Thoracic aorta (tissue), 2 donors: ENCODE measurements around the gene FSTL4. TPM values are rescaled to one million over a fixed set of nuclear protein-coding genes. Genes with fewer than 3 reads are reported as not detected.

Source experiments
- ATAC-seq: fragments of 150-250 bp; one replicate; pipeline ENCODE4 v1.8.0; 2017; ENCODE audit warnings: low read depth; ENCODE audit not compliant: insufficient number of reproducible peaks, low FRiP score
- DNase-seq: peaks from one replicate; pipeline ENCODE4 v3.0.0-alpha.2; 2020; ENCODE audit warnings: low spot score
- H3K27ac ChIP-seq, 2 donors: fragments of 200-600 bp; sonication (generic); 1 replicate in 1 of 2; 2 replicates in 1 of 2; pipeline ENCODE4 v1.5.1; 2016; ENCODE audit warnings: mild to moderate bottlenecking in 2 of 2, moderate library complexity in 2 of 2
- H3K27me3 ChIP-seq: fragments of 200-600 bp; sonication (generic); replicated peaks from 2 replicates; pipeline ENCODE4 v1.6.0; 2016; ENCODE audit warnings: mild to moderate bottlenecking; ENCODE audit not compliant: insufficient read depth
- H3K36me3 ChIP-seq: fragments of 200-600 bp; sonication (generic); one replicate; pipeline ENCODE4 v1.5.1; 2016
- H3K4me1 ChIP-seq, 2 donors: fragments of 200-600 bp; sonication (generic); 1 replicate in 1 of 2; 2 replicates in 1 of 2; pipeline versions ENCODE4 v1.5.1 to v1.6.0; 2016; ENCODE audit warnings: low read depth in 2 of 2, mild to moderate bottlenecking in 1 of 2; ENCODE audit not compliant: control insufficient read depth in 1 of 2
- H3K4me3 ChIP-seq: fragments of 200-600 bp; sonication (generic); 2 replicates; pipeline ENCODE4 v1.5.1; 2016; ENCODE audit warnings: mild to moderate bottlenecking
- H3K9me3 ChIP-seq: fragments of 200-600 bp; sonication (generic); 2 replicates; pipeline ENCODE4 v1.5.1; 2016
- total RNA-seq, 2 donors: library from RNA; depleted of rRNA; stranded (reverse); fragments of >200 nt; gene quantifications; one replicate each; pipeline versions ENCODE4 v1.1.0 to v1.2.3, GENCODE V29; 2016
- TF ChIP-seq, protein P1 (sequence below): fragments of 200-600 bp; sonication (generic); IDR thresholded peaks from one replicate; pipeline ENCODE4 v1.5.1; 2019; ENCODE audit warnings: antibody characterized with exemption

The FSTL4 gene
- total RNA-seq, 2 donors from 2014 or later = not detected

DNA sequence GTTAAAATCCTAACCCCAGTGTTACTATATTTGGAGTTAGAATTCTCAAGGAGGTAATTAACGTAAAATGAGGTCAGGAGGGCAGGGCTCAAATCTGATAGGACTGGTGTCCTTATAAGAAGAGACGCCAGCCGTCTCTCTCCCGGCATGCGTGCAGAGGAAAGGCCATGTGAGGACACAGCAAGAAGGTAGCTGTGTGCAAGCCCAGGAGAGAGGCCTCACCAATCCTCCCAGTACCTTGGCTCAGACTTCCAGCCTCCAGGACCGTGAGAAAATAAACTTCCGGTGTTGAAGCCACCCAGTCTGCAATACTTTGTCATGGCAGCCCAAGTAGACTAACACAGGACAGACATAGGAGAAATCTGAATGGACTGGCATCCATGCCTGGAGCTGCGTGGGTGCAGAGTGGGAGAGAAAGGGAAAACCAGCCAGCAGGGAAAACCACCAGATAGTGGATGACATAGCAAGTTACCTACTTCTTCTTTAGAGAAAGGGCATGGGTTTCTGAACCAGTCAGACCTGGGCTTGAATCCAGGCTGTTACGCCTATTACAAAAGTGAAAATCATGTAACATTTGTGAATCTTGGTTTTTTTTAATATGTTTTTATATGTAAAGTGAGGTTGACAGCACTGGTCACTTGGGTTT is 89.2 kb downstream of the FSTL4 start:
- H3K9me3 ChIP-seq = no peaks in the 10 kb centered on the region
- DNase-seq = no peak

DNA sequence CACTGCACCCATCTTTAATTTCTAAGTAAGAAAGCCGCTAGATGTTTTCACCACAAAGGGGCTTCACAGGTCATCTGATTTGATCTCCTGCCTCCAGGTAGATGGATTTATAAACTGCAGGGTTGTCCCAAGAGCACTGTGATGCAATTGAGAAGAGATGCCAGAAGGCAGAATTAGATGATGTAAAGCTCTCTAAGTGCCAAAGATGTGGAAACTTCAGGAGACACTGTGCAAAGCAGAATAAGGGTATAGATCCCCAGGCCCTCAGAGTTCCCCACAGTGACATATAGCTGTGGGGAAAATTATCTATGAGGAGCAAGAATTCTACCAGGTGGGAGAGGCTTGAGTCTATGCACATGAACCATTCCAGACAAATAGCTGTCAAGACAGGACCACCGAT is 90.5 kb downstream of the FSTL4 start:
- Histone ChIP-seq H3K4me3 (no peak overlapping the region), H3K27ac (no peak overlapping the region), H3K27me3 (no peaks in the 10 kb centered on the region), H3K4me1 (no peaks in the 10 kb centered on the region), H3K36me3 (no peaks in the 10 kb centered on the region), H3K9me3 (no peaks in the 10 kb centered on the region)
- TF ChIP-seq, protein P1, sequence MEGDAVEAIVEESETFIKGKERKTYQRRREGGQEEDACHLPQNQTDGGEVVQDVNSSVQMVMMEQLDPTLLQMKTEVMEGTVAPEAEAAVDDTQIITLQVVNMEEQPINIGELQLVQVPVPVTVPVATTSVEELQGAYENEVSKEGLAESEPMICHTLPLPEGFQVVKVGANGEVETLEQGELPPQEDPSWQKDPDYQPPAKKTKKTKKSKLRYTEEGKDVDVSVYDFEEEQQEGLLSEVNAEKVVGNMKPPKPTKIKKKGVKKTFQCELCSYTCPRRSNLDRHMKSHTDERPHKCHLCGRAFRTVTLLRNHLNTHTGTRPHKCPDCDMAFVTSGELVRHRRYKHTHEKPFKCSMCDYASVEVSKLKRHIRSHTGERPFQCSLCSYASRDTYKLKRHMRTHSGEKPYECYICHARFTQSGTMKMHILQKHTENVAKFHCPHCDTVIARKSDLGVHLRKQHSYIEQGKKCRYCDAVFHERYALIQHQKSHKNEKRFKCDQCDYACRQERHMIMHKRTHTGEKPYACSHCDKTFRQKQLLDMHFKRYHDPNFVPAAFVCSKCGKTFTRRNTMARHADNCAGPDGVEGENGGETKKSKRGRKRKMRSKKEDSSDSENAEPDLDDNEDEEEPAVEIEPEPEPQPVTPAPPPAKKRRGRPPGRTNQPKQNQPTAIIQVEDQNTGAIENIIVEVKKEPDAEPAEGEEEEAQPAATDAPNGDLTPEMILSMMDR = no peak
- no peak for ATAC-seq
- no peak for DNase-seq

More for the DNA sequence above, 89.2 kb downstream of the FSTL4 start:
- ATAC-seq = no peak
- Histone ChIP-seq H3K4me1 (no peaks in the 10 kb centered on the region), H3K36me3 (no peaks in the 10 kb centered on the region), H3K4me3 (no peak overlapping the region), H3K27ac (no peak overlapping the region), H3K27me3 (no peaks in the 10 kb centered on the region)
- TF ChIP-seq, protein P1 = no peak

DNA sequence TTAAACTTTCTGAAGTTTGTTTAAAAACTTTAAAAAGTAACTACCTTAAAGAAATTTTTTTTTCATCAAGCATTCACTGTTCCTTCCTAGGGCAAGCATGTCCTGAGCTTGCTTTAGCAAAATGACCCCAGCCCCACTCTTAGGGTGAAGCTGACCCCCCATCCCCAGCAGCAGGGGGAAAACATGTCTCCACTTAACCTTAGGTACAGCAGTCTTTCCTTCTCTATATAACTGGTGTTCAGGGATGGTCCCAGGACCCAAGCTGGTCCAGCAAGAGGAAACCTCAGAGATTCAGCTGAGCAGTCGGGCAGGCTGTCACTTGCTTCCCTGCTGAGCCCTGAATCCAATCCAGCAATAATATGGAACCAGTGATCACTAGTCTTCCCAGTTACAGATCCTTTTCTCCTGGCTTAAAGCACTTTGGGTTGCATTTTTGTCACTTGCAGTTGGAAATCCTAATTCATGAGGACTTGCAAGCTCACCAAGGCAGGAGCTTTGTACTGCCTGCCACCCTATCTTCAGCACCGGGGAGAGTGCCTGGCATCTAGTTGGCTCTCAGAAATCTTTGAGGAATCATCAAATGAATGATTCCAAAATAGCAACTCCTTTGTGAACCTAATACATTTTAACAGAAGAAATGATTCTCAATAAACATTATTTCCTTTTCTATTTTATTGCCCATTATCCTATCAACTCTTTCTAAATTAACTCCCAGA is 91.2 kb downstream of the FSTL4 start:
- Histone ChIP-seq H3K27me3 (no peaks in the 10 kb centered on the region), H3K4me3 (no peak overlapping the region), H3K9me3 (no peaks in the 10 kb centered on the region), H3K27ac (no peak overlapping the region), H3K4me1 (no peaks in the 10 kb centered on the region), H3K36me3 (no peaks in the 10 kb centered on the region)
- ATAC-seq = no peak
- TF ChIP-seq, protein P1 = no peak
- no peak for DNase-seq

DNA sequence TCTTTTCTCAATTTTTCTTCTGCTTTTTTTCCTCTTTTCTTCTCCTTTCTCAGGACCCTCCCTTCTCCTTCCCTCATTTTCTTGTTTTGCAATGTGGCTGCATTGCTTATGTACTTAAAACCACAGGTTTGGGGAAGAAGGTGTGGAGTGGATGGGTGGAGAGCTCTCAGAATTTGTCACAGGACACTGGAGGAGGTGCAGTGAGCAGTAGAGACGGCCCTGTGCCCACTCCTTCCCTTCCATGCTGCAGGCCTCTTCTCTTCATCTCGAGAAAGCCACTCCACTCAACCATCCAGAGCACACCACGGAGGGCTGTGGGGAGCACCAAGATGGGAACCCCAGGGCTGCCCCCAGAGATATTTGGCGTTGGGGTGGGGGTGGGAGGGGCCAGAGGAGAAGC is 92.3 kb downstream of the FSTL4 start:
- TF ChIP-seq, protein P1 = no peak
- no peaks in the 10 kb centered on the region for H3K4me1 ChIP-seq
- no peak for ATAC-seq

DNA sequence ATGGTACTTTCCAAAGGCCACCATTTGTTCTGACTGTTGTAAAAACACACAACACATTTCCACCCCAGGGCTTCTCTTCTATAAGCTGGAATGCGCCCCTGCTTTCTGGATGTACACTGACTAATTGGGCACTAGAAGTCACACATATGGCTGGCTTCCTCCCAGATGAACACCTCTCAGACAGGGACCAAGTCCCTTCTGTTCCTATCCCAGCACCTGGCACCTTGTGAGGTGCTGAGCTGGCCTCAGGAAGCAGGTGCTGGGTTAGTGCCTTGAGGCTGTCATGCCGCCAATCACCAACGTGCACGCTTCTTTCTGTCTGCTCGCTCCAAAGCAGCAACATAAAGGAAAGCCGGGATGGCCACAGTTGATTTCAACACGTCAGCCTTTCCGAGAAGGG is 93.2 kb downstream of the FSTL4 start:
- Histone ChIP-seq H3K27me3 (no peaks in the 10 kb centered on the region), H3K27ac (no peak overlapping the region), H3K4me3 (no peak overlapping the region), H3K9me3 (no peaks in the 10 kb centered on the region), H3K36me3 (no peaks in the 10 kb centered on the region), H3K4me1 (no peaks in the 10 kb centered on the region)
- ATAC-seq = no peak
- TF ChIP-seq, protein P1 = no peak
- DNase-seq = no peak

More for the DNA sequence above, 92.3 kb downstream of the FSTL4 start:
- H3K27ac ChIP-seq = no peak overlapping the region
- DNase-seq = no peak
- no peaks in the 10 kb centered on the region for H3K27me3 ChIP-seq
- no peaks in the 10 kb centered on the region for H3K9me3 ChIP-seq
- no peak overlapping the region for H3K4me3 ChIP-seq
- H3K36me3 ChIP-seq = no peaks in the 10 kb centered on the region
